WTC11 (cell line): ENCODE data around the gene WWC1. TPM values are rescaled to one million over a fixed set of nuclear protein-coding genes. Genes with fewer than 3 reads are reported as not detected.

Experiments used
- ATAC-seq: fragments of 200-7000 bp; cut with Tn5 transposase; 2 replicates; pipeline ENCODE4 v1.10.0; 2021; ENCODE audit warnings: mild to moderate bottlenecking, moderate library complexity
- CTCF ChIA-PET: fragments of 300-600 bp; sonication (Branson Sonifier 250); formaldehyde crosslinking; loops from one replicate; lab custom pipeline; 2021; ENCODE audit warnings: antibody characterized with exemption; lab: Charles Lee
- POLR2A ChIA-PET: fragments of 350-600 bp; sonication (Branson Sonifier 250); formaldehyde crosslinking; loops from one replicate; lab custom pipeline; 2021; ENCODE audit warnings: antibody characterized with exemption; lab: Charles Lee
- DNase-seq: peaks from one replicate; pipeline ENCODE4 v3.0.0; 2021; ENCODE audit warnings: low spot score
- H3K27ac Mint-ChIP-seq: 2 replicates; pipeline ENCODE4 v1.8.0; 2021; ENCODE audit warnings: mixed read lengths
- H3K27me3 Mint-ChIP-seq: 2 replicates; pipeline ENCODE4 v1.8.0; 2021; ENCODE audit warnings: low read depth, mild to moderate bottlenecking, moderate library complexity, mixed read lengths
- H3K36me3 Mint-ChIP-seq: 2 replicates; pipeline ENCODE4 v1.8.0; 2021; ENCODE audit warnings: mixed read lengths
- H3K4me1 Mint-ChIP-seq: 2 replicates; pipeline ENCODE4 v1.8.0; 2022; ENCODE audit warnings: mixed read lengths
- H3K4me3 Mint-ChIP-seq: 2 replicates; pipeline ENCODE4 v1.8.0; 2021; ENCODE audit warnings: mild to moderate bottlenecking, moderate library complexity, mixed read lengths
- H3K9me3 Mint-ChIP-seq: 2 replicates; pipeline ENCODE4 v1.8.0; 2021; ENCODE audit warnings: mixed read lengths
- CREB1 ChIP-seq: sonication (generic); formaldehyde crosslinking; IDR thresholded peaks from 2 replicates; pipeline ENCODE4 v1.8.0; 2023; ENCODE audit warnings: mild to moderate bottlenecking, missing genetic modification reagents
- ESRRA ChIP-seq: sonication (generic); formaldehyde crosslinking; IDR thresholded peaks from 2 replicates; pipeline ENCODE4 v1.8.1; 2022; ENCODE audit warnings: mild to moderate bottlenecking, missing genetic modification reagents, borderline replicate concordance
- JUN ChIP-seq: sonication (generic); formaldehyde crosslinking; IDR thresholded peaks from 2 replicates; pipeline ENCODE4 v1.8.0; 2023; ENCODE audit warnings: mild to moderate bottlenecking, missing genetic modification reagents
- KAT7 ChIP-seq: sonication (generic); formaldehyde crosslinking; IDR thresholded peaks from 2 replicates; pipeline ENCODE4 v1.8.1; 2023; ENCODE audit warnings: missing genetic modification reagents, mild to moderate bottlenecking, borderline replicate concordance
- MYBL2 ChIP-seq: sonication (generic); formaldehyde crosslinking; IDR thresholded peaks from 2 replicates; pipeline ENCODE4 v1.8.1; 2023; ENCODE audit warnings: mild to moderate bottlenecking, moderate library complexity, missing genetic modification reagents
- NR3C1 ChIP-seq: sonication (generic); formaldehyde crosslinking; conservative IDR thresholded peaks from 2 replicates; pipeline ENCODE4 v1.8.1; 2023; ENCODE audit warnings: low read depth, mild to moderate bottlenecking, missing genetic modification reagents
- PRDM15 ChIP-seq: sonication (generic); formaldehyde crosslinking; IDR thresholded peaks from 2 replicates; pipeline ENCODE4 v1.8.0; 2022; ENCODE audit warnings: missing genetic modification reagents
- RELA ChIP-seq: sonication (generic); formaldehyde crosslinking; IDR thresholded peaks from 2 replicates; pipeline ENCODE4 v1.8.1; 2022; ENCODE audit warnings: missing genetic modification reagents, mild to moderate bottlenecking, borderline replicate concordance
- TCF7 ChIP-seq: sonication (generic); formaldehyde crosslinking; IDR thresholded peaks from 2 replicates; pipeline ENCODE4 v1.8.0; 2022; ENCODE audit warnings: mild to moderate bottlenecking, low read depth, missing genetic modification reagents, moderate library complexity
- TEAD4 ChIP-seq: sonication (generic); formaldehyde crosslinking; IDR thresholded peaks from 2 replicates; pipeline ENCODE4 v1.8.0; 2022; ENCODE audit warnings: mild to moderate bottlenecking, missing genetic modification reagents
- ZNF121 ChIP-seq: sonication (generic); formaldehyde crosslinking; IDR thresholded peaks from 2 replicates; pipeline ENCODE4 v1.8.0; 2023; ENCODE audit warnings: missing genetic modification reagents
- ZNF138 ChIP-seq: sonication (generic); formaldehyde crosslinking; conservative IDR thresholded peaks from 2 replicates; pipeline ENCODE4 v1.8.1; 2022; ENCODE audit warnings: mild to moderate bottlenecking, moderate library complexity, missing genetic modification reagents
- ZNF232 ChIP-seq: sonication (generic); formaldehyde crosslinking; IDR thresholded peaks from 2 replicates; pipeline ENCODE4 v1.8.0; 2022; ENCODE audit warnings: mild to moderate bottlenecking, missing genetic modification reagents
- ZNF532 ChIP-seq: fragments of 250-450 bp; sonication (Bioruptor Pico); IDR thresholded peaks from 2 replicates; pipeline ENCODE4 v1.9.0; 2021; ENCODE audit warnings: mild to moderate bottlenecking, borderline replicate concordance
- total RNA-seq: library from RNA; stranded (reverse); gene quantifications from 3 replicates; pipeline ENCODE4 v1.2.3, GENCODE V29; 2021
- TF ChIP-seq, protein P1 (sequence below): sonication (generic); formaldehyde crosslinking; IDR thresholded peaks from 2 replicates; pipeline ENCODE4 v1.8.0; 2023; ENCODE audit warnings: missing genetic modification reagents
- TF ChIP-seq, protein P2 (sequence below): sonication (generic); formaldehyde crosslinking; IDR thresholded peaks from 2 replicates; pipeline ENCODE4 v1.8.0; 2022; ENCODE audit warnings: mild to moderate bottlenecking, missing genetic modification reagents
- TF ChIP-seq, protein P3 (sequence below): fragments of 250-450 bp; sonication (Bioruptor Pico); IDR thresholded peaks from 2 replicates; pipeline ENCODE4 v1.9.0; 2021; ENCODE audit warnings: moderate library complexity, mild to moderate bottlenecking, inconsistent platforms, borderline replicate concordance
- TF ChIP-seq, protein P4 (sequence below): sonication (generic); formaldehyde crosslinking; conservative IDR thresholded peaks from 2 replicates; pipeline ENCODE4 v1.8.1; 2023; ENCODE audit warnings: mild to moderate bottlenecking, low read depth, missing genetic modification reagents, moderate library complexity

The WWC1 gene
- total RNA-seq, 1 experiment from 2014 or later, result 48.4 TPM

DNA sequence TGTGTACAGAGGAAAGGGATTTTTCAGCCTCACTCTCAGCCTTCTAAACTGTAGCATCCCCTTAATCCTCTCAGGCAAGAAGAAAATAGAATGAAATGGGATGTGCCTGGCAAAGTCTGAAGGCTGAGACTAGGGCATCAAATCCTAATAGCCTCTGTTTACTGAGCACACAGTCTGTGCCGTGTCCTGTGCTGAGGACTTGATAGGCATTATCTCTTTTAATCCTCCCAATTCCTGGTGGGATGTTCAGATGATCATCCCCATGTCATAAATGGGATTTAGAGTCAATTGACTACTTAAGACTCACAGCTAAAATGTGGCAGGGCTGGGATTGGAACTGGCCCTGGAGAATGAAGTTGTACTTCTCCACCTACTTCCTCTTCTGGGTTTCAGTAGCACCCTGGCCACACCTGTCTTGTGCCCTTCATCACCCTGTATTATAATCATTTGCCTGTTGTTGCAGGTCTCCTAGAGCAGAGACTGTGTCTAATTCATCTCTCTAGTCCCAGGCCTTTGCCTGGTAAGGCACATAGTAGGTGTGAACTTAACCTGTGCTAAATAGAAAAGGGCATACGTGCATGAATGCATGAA, 81.0 kb downstream of the WWC1 start (continued):
- TF ChIP-seq, protein P1, sequence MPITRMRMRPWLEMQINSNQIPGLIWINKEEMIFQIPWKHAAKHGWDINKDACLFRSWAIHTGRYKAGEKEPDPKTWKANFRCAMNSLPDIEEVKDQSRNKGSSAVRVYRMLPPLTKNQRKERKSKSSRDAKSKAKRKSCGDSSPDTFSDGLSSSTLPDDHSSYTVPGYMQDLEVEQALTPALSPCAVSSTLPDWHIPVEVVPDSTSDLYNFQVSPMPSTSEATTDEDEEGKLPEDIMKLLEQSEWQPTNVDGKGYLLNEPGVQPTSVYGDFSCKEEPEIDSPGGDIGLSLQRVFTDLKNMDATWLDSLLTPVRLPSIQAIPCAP (CRISPR knock-in tag), result no peak
- TF ChIP-seq RELA (CRISPR knock-in tag), result no peak
- TF ChIP-seq, protein P2, sequence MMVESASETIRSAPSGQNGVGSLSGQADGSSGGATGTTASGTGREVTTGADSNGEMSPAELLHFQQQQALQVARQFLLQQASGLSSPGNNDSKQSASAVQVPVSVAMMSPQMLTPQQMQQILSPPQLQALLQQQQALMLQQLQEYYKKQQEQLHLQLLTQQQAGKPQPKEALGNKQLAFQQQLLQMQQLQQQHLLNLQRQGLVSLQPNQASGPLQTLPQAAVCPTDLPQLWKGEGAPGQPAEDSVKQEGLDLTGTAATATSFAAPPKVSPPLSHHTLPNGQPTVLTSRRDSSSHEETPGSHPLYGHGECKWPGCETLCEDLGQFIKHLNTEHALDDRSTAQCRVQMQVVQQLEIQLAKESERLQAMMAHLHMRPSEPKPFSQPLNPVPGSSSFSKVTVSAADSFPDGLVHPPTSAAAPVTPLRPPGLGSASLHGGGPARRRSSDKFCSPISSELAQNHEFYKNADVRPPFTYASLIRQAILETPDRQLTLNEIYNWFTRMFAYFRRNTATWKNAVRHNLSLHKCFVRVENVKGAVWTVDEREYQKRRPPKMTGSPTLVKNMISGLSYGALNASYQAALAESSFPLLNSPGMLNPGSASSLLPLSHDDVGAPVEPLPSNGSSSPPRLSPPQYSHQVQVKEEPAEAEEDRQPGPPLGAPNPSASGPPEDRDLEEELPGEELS (CRISPR knock-in tag), result no peak
- no peak for TF ChIP-seq KAT7 (CRISPR knock-in tag)
- TF ChIP-seq, protein P3, sequence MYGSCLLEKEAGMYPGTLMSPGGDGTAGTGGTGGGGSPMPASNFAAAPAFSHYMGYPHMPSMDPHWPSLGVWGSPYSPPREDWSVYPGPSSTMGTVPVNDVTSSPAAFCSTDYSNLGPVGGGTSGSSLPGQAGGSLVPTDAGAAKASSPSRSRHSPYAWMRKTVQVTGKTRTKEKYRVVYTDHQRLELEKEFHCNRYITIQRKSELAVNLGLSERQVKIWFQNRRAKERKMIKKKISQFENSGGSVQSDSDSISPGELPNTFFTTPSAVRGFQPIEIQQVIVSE, result no peak
- TF ChIP-seq ZNF138 (CRISPR knock-in tag), result no peak
- no peak for TF ChIP-seq JUN (CRISPR knock-in tag)
- TF ChIP-seq, all 79 proteins: peak for 0

DNA sequence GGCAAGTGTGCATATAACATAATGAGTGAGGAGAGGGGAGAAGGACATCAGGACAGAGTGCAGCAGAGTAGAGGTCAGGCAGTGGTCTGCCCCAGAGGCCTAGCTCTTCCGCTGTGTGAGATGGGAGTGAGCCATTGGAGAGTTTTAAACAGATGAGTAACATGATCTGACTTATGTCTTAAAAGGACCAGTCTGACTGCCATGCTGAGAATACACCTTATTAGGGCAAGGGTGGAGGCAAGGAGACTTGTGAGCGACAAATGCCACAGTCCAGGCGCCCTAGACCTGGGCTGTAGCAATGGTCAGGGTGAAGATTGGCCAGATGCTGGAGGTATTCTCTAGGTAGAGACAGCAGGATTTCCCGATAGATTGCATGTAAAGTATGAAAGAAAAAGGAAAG, 83.1 kb downstream of the WWC1 start:
- H3K36me3 Mint-ChIP-seq, result no peaks in the 10 kb centered on the region
- TF ChIP-seq, protein P4, sequence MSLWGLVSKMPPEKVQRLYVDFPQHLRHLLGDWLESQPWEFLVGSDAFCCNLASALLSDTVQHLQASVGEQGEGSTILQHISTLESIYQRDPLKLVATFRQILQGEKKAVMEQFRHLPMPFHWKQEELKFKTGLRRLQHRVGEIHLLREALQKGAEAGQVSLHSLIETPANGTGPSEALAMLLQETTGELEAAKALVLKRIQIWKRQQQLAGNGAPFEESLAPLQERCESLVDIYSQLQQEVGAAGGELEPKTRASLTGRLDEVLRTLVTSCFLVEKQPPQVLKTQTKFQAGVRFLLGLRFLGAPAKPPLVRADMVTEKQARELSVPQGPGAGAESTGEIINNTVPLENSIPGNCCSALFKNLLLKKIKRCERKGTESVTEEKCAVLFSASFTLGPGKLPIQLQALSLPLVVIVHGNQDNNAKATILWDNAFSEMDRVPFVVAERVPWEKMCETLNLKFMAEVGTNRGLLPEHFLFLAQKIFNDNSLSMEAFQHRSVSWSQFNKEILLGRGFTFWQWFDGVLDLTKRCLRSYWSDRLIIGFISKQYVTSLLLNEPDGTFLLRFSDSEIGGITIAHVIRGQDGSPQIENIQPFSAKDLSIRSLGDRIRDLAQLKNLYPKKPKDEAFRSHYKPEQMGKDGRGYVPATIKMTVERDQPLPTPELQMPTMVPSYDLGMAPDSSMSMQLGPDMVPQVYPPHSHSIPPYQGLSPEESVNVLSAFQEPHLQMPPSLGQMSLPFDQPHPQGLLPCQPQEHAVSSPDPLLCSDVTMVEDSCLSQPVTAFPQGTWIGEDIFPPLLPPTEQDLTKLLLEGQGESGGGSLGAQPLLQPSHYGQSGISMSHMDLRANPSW (CRISPR knock-in tag), result no peak
- no peak for TF ChIP-seq NR3C1 (CRISPR knock-in tag)
- TF ChIP-seq TEAD4 (CRISPR knock-in tag), result no peak
- no peak for TF ChIP-seq ZNF121 (CRISPR knock-in tag)
- no peak for TF ChIP-seq TCF7
- TF ChIP-seq ZNF138 (CRISPR knock-in tag), result no peak
- no peak for TF ChIP-seq ZNF232 (CRISPR knock-in tag)
- no peak for TF ChIP-seq ESRRA (CRISPR knock-in tag)
- no peak for TF ChIP-seq RELA (CRISPR knock-in tag)
- no peak overlapping the region for H3K4me3 Mint-ChIP-seq
- H3K4me1 Mint-ChIP-seq, result no peaks in the 10 kb centered on the region
- H3K27me3 Mint-ChIP-seq, result no peaks in the 10 kb centered on the region
- CTCF ChIA-PET, result interaction anchor here (1.1 kb wide), 1 partner anchor 49 kb away, joined by 3 read pairs; no protein-coding TSS in a partner anchor
- POLR2A ChIA-PET, result no interaction called here
- no peak for DNase-seq
- H3K9me3 Mint-ChIP-seq, result no peaks in the 10 kb centered on the region
- ATAC-seq, result no peak
- H3K27ac Mint-ChIP-seq, result no peak overlapping the region

- Mint-ChIP-seq H3K9me3 (no peaks in the 10 kb centered on the region), H3K27me3 (no peaks in the 10 kb centered on the region), H3K4me3 (no peak overlapping the region), H3K36me3 (no peaks in the 10 kb centered on the region), H3K4me1 (no peaks in the 10 kb centered on the region), H3K27ac (no peak overlapping the region)
- ChIA-PET POLR2A (no interaction called here), CTCF (no interaction called here)
- DNase-seq (no peak), ATAC-seq (no peak)
- TF ChIP-seq ZNF532 (CRISPR knock-in tag) (no peak), MYBL2 (CRISPR knock-in tag) (no peak), PRDM15 (CRISPR knock-in tag) (no peak), CREB1 (no peak)
Observed at GRCh38 chr5:168375214-168375613, 83.8 kb downstream of the WWC1 start.
